GM19238 (cell line): ENCODE measurements around the gene NGEF.

Experiments used
- DNase-seq: peaks from one replicate; pipeline ENCODE4 v3.0.0; 2011; ENCODE audit warnings: low spot score; ENCODE audit not compliant: insufficient read length

The NGEF gene

DNA sequence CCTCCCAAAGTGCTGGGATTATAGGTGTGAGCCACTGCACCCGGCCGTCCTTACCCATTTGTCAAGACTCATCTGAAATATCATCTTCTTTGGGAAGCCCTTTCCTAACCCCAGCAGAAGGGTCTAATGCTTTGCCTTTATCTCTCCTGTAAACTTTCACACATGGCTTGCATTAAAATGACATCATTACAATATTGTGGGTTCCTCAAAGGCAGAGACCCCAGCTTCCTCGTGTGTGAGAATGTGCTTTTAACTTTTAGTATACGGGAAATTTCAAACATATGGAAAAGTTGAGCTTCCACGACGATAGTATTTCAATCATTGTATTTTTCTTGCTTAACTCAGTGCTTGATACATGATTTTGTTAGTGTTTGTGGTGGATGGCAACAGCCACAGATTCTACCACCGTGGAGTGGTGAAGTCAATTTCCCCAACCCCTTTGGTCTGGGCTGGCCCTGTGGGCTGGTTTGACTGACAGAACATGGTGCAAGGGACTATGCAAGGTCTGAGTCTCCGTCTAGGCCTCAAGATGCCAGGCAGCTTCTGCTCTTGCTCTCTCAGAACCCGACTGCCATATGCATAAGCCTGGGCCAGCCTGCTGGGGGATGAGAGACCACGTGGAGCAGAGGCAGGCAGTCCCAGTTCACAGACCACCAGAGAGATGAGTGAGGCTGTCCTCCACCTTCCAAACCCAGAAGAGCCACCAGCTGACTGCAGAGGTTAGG lies 39.9 kb downstream of the NGEF start:
- DNase-seq = no peak

- no peak for DNase-seq
Observed at GRCh38 chr2:232971744-232972143, 41.3 kb downstream of the NGEF start.

DNA sequence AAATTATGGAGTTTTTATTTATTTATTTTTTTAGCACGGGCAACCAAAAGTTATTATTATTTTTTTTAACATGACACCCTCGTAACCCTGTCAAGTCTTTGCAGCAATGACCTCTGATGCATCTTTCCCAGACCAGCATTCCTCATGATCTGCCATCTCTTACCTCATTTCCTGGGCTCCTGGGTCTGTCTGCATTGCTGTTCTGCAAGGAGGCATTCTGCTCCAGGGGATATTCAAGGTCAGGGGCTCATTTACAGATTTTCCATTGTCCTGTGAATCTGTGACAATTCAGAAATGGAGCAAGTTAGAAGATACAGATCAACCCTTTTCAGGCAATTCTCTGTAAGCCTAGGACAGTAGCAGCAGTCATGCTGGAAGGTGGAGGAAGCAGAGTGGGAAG lies 43.0 kb downstream of the NGEF start:
- no peak for DNase-seq

DNA sequence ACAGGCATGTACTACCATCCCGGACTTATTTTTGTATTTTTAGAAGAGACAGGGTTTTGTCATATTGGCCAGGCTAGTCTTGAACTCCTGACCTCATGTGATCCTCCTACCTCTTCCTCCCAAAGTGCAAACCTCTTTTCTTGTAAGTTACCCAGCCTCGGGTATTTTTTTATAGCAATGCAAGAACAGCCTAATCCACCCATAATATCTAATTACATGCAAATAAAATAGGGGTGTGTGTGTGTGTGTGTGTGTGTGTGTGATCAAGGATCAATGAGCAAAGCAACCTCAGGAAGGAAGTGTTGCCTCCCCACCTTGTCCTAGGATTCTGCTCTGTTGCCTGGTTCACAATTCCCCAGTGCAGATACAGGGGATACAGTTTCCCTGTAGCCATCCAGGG lies 45.6 kb downstream of the NGEF start:
- no peak for DNase-seq

DNA sequence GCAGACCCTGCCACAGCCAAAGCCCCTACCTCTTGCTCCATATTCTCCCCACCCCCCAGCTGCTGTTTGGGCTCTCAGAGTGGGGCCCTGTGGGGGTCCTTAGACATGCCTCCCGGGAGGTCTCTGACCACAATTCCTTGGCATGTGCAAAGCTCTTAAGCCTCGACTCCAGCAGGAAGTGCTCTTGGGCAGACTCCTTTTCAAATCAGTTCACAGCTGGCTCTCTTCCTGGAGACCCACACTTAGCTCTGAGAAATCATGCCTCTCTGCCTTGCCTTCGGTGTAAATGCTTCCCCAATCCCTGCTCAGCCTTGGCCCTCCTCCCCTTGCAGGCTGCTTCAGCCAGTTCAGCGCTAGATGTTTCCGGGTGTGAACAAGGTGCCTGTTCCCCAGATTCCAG lies 46.9 kb downstream of the NGEF start:
- no peak for DNase-seq

DNA sequence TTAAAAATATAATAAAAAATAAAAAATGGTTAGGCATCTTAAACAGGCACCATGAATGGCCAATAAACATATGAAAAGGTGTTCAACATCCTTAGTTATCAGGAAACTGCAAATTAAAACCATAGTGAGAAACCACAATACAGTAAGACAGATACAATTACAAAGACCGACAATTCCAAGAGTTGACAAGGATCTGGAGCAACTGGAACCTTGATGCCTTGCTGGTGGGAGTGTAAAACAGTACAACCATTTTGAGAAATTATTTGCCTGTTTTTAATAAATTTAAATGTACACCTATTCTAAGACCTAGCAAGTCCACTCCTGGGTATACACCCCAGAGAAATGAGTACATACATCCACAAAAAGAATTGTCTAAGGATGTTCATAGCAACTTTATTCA lies 49.1 kb downstream of the NGEF start:
- DNase-seq = no peak

GRCh38 chr2:232960862-232961261 lies 52.2 kb downstream of the NGEF start:
- DNase-seq = no peak

GRCh38 chr2:232959139-232959538 lies 53.9 kb downstream of the NGEF start:
- DNase-seq = no peak

DNA sequence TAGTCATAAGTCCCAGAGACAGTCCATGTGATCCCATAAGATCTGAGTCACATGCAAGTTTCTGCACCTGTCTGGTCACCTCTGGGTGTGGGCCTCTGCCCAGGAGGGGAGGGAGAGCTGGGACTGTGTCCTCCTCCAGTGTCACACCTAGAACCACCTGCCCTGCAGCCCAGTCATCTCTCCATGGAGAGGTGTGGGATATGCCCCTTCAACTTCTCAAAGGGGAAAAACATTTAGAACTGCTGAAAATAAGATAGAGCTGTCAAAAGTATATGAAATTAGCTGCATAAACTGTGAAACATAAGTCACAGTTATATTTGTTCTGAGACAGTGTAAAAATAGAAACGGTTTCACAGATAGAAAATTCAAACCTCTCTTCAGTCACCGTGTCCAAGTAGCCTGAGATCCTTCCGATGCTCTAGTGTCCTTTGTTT lies 55.4 kb downstream of the NGEF start:
- no peak for DNase-seq

DNA sequence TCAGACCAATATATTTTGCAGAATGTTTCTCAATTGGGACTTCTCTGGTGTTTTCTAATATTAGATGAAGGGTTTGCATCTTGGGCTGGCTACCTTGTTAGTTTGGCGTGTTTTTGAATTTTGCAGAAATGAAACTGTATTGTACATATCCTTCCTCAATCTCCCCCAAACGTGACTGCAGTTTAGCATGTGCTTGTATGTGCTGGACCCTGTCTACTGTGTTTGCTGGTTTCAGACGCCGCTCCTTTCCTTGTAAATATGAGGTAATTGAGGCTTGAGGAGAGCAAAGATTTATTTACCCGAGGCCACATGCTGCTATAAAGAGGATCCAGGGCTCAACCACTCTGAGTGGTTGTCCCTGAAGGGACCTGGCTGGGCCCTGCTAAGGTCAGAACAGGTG lies 57.2 kb downstream of the NGEF start:
- no peak for DNase-seq

DNA sequence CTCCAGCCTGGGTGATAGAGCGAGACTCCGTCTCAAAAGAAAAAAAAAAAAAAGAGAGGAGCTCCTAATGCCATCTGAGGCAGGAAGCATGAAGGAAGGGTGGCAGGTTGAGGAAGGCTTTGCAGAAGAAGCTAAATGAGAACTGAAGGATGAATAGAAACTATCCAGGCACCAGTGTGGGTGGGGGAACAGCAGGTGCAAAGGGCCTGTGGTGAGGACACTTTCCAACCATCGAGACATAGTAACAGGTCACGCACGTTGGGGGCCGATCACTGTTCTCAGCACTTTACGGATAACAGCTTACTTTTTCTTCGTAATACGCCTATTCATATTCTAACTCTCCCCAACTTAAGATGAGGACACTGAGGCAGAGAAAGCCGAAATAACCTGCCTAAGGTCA lies 58.4 kb downstream of the NGEF start:
- DNase-seq = no peak

DNA sequence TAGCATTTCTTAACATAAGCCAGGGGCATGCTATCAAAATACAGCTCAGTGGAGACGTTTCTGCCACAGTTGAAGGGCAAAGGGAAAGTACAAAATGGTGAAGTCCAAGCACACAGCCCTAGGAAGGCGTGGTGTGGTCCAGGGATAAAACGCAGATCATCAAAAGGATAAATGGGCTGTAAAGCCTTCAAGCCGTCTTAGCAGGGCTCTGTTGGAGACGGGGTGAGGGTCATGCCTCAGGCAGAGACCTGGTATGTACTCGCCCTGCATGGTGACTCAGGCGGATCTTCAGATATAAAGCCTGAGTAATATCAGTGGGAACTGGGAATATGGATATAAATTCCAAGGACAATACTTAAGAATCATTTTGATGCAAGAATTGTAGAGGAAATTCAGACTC lies 61.2 kb downstream of the NGEF start:
- no peak for DNase-seq

- no peak for DNase-seq
Observed at GRCh38 chr2:232951181-232951580, 61.9 kb downstream of the NGEF start.

DNA sequence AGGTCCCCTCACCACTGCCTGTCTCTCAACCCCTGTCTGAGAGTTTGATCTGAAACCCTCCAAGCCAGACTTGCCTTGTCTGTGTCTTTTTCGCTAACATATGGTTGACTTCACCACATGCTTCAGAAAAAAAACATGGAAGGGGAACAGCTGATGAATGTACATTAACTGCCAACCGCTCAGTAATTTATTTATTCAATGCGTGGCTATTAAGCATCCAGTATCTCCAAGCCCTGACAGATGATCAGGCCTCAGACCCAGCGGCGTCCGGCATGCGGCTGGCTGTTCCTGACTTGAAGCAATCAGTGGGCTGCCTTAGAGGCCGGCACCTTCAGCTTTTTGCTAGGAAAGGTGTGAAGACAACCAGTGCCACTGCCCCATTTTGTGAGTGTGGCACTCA lies 62.3 kb downstream of the NGEF start:
- DNase-seq = no peak

DNA sequence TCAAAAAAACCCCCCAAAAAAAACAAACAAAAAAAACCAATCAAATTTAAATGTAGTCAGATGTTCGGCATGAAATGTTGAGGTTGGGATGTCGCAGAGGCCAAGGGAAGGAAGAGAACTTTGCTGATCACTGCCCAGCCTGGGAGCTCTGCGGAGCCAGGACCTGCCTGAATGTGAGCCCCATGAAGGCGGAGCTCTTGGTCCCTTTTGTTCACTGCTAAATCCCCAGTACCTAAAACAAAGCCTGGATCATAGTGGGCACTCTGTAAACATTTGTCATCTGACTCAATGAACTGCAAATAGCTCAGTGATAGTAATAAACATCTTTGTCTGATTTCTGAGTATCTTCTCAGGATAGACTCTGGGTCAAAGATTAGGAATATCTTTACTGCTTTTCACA lies 64.0 kb downstream of the NGEF start:
- no peak for DNase-seq

DNA sequence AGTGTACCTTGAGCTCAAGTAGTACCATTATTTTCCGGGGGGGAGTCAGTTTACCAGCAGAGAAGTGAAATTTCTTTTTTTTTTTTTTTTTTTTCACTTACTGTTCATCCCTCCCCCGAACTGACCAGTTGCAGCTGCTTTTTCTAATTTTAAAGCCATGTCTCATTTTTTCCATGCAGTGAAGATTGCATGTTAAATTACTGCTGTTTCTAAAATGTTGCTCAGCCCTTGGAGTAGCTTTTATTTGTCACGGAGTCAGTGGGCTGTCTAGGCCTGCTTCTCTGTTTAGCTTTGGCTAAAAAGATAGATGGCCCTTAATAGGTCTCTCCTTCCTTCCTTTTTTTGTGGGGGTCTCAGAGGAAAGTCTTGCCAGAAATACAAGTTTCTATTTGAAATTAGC lies 70.2 kb downstream of the NGEF start:
- no peak for DNase-seq

- no peak for DNase-seq
Observed at GRCh38 chr2:232941912-232942594, 71.0 kb downstream of the NGEF start.

GRCh38 chr2:232941400-232941799 lies 71.7 kb downstream of the NGEF start:
- no peak for DNase-seq

GRCh38 chr2:232940724-232941123 lies 72.3 kb downstream of the NGEF start:
- no peak for DNase-seq

DNA sequence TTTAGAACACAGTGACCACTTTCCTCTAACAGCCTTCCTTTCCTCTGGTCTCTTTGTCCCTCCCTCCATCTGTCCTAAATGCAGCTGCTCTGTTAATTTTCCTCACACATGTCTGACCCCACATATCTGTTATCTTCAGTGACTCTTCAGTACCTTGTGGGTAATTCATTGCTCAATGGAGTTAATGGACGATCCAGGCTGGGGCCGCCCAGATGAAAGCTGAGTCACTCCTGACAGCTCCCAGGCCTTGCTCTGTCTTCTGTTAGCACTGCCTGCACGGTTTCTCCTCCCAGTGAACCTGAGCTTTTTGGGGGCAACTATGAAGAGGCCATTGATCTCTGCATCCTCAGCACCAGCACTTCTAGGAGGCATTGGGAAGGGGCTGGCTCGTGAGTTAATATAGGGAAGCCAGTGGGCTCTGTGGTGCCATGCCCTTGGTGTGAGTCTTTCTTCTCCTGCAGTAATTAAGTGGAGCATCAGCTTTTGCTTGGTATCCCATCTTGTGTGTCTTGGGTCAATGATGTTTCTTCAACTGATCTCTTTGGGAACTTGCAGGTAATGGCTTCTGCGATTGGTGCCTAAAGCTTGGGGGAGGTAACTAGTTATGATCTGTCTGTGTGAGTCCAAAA lies 75.7 kb downstream of the NGEF start:
- DNase-seq = no peak

GRCh38 chr2:232931636-232932035 lies 81.4 kb downstream of the NGEF start:
- no peak for DNase-seq

- no peak for DNase-seq
Observed at GRCh38 chr2:232930059-232930400, 83.0 kb downstream of the NGEF start.
